ENCODE data around the gene TMPRSS12.
"Not testable (repeated sequence)": the region's sequence is repeated elsewhere in the genome, so short reads cannot be mapped to it uniquely, and the experiment has no call there.

Gene TMPRSS12

GRCh38 chr12:50926932-50927331, 84.2 kb downstream of the TMPRSS12 start:
- not testable (repeated sequence) for DNase-seq (ENCODE audit: low spot score)

GRCh38 chr12:50927356-50927755, 84.6 kb downstream of the TMPRSS12 start:
- no peak for DNase-seq (ENCODE audit: low spot score)

GRCh38 chr12:50927766-50928224, 85.1 kb downstream of the TMPRSS12 start:
- no peak for DNase-seq (ENCODE audit: low spot score)

GRCh38 chr12:50928392-50928791, 85.7 kb downstream of the TMPRSS12 start:
- DNase-seq (ENCODE audit: low spot score) = no peak

GRCh38 chr12:50929831-50930230, 87.1 kb downstream of the TMPRSS12 start:
- no peak for DNase-seq (ENCODE audit: low spot score)

- not testable (repeated sequence) for DNase-seq (ENCODE audit: low spot score)
These were observed 87.8 kb downstream of the TMPRSS12 start for GRCh38 chr12:50930477-50930876.

- no peak for DNase-seq (ENCODE audit: low spot score)
These were observed 90.1 kb downstream of the TMPRSS12 start for GRCh38 chr12:50932787-50933280.

- DNase-seq (ENCODE audit: low spot score) = no peak
These were observed 90.9 kb downstream of the TMPRSS12 start for GRCh38 chr12:50933459-50934124.

GRCh38 chr12:50934371-50934851, 91.7 kb downstream of the TMPRSS12 start:
- no peak for DNase-seq (ENCODE audit: low spot score)

GRCh38 chr12:50934981-50935807, 92.5 kb downstream of the TMPRSS12 start:
- DNase-seq (ENCODE audit: low spot score) = no peak

GRCh38 chr12:50936821-50937530, 94.2 kb downstream of the TMPRSS12 start:
- DNase-seq (ENCODE audit: low spot score) = no peak
